GM19023 (cell line): ENCODE results near the gene UACA.
"Not testable (repeated sequence)": the region's sequence is repeated elsewhere in the genome, so short reads cannot be mapped to it uniquely, and the experiment has no call there.

ENCODE experiments used
- ATAC-seq: cut with Tn5 transposase; IDR thresholded peaks from one replicate; pipeline ENCODE4 v1.9.1; 2021; ENCODE audit warnings: mild to moderate bottlenecking, moderate library complexity; ENCODE audit not compliant: unreplicated experiment

UACA gene

DNA sequence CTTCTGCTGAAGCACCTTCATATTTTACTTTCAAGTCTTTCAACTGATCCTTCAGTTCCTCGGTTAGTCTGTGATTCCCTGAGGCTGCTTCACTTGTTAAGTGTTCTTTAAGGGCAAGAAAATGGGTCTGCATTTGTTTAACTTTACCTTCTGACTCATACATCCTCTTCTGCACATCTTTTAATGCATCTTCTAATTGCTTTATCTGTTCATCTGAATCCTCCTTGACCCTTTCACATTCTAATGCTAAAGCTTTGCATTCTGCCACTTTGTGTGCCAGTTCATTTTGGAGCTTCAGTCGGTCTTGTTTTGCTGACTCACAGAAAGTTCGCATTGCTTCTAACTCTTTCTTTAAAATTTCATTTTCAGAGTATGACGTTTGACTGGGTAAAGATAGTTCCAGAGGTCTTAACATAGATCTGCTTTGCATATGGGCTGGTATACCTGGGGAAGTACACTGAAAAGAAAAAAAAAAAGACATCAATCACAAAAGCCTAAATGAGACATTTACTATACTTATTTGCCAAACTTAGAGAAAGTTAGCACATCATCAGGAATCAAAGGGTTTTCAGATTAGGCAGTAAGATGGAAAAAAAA is 94.3 kb downstream of the UACA start:
- peak; percentile 58 for ATAC-seq

DNA sequence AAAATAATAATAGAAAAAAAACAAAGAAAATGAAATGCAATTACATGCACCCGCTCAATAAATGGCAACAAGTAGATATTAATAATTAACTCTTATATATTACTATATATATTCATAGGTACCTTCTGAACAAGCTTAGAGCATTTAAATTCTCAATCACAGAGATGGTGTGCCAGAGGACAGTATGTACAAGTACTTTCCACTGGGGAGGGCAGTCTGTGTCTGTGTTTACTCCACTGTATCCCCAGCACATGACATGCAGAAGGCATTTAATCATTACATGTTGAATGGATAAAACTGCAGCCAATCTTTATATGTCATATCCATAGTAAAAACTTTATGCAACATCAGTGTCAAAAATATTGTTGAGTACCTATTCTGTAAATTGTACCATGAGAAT is 97.8 kb downstream of the UACA start:
- ATAC-seq, result no peak

DNA sequence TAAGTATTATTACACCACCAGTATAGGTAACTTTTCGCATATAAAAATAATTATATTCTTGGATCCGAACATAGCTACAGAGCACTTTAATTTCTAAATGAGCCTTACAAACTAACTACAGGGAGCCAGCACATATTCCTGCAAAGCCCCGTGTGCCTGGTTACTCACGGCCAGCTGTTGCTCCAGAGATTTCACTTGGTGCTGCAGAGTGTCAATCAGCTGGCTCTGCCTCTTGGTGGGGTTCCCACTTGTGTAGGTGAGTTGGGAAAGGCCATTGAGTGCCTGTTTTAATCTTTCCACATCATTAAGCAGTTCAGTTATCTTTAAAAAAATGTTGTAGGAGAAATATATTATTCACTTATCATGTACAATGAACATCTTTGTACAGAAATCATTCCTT is 98.9 kb downstream of the UACA start:
- no peak for ATAC-seq

DNA sequence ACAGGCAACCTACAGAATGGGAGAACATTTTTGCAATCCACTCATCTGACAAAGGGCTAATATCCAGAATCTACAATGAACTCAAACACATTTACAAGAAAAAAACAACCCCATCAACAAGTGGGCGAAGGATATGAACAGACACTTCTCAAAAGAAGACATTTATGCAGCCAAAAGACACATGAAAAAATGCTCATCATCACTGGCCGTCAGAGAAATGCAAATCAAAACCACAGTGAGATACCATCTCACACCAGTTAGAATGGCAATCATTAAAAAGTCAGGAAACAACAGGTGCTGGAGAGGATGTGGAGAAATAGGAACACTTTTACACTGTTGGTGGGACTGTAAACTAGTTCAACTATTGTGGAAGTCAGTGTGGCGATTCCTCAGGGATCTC is 100.3 kb downstream of the UACA start:
- not testable (repeated sequence) for ATAC-seq

DNA sequence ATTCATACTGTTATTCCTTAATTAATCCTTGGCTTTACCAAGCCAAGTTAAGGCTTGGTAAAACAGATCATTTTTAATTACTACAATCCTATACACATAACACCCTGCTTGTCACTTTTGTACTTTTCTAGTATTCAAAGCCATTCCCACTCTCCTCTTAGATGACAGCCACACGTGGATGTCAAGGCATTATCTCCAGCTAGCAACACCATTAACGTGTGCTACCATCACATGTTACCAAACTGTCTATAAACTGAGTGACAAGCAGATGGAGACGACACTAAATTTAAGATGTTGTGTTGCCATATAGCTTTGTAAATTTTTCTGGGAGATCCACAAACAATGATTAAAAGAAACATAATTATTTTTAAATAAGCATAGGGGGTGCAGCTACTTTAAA is 103.7 kb downstream of the UACA start:
- no peak for ATAC-seq

DNA sequence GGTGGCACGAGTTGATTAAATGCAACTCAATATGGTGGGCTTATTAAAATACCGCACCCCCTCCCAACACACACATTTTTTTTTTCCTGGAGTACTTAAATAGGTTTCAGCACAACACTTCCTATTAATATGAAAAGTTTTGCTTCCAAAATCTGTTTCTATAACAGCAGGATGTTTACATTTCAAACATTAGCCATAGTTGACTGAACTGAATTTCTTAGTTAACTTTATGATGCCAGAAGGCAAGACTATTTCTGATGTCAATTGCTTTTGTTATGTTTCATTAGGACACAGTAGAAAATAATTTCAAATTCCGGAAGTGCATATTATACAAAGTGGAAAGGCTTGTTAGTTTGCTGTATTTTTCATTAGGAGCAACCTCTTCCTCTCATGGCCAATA is 104.7 kb downstream of the UACA start:
- no peak for ATAC-seq

DNA sequence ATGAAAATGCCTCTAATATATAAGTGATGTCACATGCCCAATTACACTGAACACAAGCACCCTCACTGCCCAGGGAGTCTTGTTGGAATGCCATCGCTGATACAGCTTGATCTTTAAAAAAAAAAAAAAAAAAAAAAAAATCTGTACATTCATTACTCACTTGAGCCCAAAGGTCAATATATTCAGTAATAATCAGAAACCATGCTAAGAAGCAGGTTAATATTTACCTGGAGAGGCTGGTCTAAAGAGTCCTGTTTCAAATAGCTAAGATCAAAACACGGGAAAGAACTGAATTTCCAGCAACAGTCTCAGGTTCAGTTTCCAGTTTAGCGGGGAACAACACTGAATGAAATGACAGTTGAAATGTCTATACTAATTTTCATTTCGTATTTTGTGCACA is 109.9 kb downstream of the UACA start:
- no peak for ATAC-seq

DNA sequence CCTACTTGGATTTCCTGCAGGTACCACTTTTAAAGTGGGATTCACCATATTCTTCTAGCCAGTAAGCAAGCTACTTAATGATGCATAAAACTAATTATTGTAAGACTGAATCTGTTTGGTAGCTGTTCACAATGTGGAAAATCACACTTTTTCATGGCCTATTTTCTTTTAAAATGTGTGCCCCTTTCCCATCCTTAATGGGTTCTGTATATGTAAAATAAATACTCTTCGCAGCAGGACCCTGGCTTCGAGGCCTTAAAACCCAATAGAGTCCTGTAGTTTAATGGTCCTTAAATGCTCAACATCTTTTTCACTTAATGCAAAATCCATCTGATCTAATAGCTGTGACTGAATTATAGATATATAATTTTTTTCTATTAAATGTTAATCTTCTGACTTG is 111.0 kb downstream of the UACA start:
- ATAC-seq, result no peak

DNA sequence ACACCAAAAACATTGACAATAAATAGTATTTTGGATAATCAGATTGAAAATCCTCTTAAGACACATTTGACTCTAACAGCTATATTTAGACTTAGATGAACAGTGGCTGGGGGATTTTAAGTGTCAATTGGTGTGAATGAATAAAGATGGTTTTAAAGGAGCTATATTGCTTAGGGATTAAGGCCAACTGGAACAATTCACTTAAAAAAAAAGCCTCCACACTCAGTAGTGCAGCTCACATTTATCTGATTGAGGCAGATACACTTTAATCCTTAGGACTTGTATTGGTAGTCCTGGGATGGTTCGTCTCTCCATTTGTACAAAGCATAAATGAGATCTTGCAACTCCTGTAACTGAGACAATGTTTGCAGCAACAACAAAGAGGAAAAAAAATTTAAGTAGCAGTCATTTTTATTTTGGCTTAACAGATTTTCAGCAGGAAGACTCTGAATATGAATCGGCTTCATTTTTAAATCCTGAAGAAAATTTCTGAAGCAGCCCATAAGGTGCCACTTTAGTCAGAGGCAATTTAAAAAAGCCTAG is 112.0 kb downstream of the UACA start:
- ATAC-seq, result no peak

DNA sequence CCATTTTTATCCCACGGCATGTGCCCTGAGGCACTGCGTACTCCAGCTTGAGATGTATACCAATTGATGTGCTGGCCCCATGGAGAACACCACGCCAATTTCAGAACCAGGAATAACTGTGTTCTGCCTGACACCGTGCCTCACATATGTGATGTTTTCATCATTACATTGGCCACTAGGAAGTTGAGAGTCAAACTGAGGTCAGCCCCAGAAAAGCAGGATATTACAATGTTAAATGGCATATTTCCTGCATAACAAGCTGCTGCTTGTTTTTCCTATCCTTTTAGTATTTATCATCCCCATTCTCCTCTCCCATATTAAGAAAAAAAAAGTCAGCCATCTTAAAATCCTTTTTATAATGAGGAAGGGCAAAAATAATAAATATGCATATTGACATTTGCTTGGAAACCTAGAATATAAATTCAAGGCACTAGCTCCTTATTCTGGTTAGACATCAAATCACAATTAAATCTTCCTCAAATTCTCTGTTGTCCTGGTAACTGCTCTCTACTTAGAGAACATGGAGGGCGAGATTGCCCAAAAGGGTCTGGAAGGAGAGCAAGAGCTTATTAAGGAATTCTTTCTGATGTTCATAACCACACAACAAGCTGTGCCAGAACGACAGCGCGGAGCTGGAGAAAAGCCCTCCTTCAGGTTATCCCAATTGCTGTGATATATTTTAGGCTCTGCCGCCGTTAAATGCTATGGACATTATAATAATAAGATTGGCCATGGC is 112.6 kb downstream of the UACA start:
- no peak for ATAC-seq

DNA sequence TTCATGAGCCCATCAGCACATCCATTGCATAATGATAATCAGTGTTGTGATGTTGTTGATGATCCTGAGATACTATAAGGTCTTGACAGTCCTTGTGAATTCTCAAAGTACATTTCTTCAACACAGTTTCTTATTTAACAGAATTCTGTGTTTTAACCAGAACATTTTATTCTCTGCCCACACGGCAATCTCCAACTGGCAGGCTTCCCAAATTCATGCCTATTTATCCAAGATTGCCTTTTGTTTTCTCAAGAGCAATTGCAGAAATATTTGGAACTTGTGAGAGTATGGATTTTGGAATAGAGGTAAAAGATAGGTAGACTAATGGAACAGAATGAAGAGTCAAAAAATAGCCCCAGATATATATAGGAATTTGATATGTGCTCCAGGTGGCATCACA is 116.0 kb downstream of the UACA start:
- ATAC-seq, result no peak

DNA sequence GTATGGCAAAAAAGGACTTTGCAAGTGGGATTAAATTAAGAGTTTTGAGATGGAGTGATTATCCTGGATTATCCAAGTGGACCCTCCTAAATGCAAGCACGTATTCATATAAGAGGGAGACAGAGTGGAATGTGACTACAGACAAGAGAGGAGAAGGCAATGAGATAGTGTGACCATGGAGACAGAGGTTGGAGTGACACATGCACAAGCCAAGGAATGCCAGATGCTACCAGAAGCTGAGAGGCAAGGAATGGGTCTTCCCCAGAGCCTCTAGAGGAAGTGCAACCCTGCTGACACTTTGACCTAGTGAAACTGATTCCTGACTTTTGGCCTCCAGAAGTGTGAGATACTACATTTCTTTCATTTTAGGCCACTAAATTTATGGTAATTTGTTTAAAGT is 117.2 kb downstream of the UACA start:
- no peak for ATAC-seq

DNA sequence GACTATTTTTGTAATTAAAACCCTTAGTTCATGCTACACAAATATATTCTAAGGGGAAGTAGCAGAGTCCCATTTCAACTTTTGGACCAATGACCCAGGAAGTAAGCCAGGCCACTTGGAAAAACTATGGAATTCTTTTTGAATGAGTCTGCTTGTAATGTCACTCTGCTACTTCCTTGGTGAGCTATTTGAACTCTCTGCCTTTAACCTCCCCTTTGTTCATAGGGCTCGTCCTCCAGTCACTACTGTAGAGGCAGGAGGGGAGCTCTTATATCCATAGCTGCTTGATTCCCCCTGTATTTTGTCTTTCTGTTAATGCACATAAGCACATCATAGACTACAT is 119.6 kb downstream of the UACA start:
- ATAC-seq, result no peak

DNA sequence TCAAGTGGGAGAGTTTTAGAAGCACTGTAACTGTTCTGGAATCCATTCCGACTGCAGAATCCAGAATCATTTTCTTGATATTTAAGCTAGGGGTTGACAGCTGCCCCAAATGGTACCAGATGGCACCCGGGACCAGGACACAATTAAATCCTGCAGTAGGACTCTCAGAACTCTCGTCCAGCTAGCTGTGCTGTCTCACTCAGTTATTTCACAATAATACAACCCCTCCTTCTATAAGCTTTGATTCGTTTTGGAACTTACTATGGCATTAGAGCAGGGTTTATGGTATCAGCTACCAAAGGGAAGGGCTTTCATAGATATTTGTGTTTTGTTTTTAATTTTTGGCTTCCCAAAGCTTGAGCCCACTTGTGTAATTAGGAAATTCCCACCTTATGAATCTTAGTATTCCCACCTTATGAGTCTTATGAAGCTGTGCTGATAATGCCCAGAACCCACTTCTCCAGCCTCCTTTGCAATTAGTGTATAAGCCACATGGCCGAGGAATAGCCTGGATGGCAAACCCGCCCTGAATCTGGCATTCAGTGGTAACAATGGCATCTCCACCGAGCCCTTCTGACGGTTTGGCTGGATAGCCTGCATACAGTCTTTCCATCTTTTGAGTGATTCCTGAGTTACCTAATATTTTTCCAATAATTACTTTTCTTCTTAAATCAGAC is 120.1 kb downstream of the UACA start:
- no peak for ATAC-seq

DNA sequence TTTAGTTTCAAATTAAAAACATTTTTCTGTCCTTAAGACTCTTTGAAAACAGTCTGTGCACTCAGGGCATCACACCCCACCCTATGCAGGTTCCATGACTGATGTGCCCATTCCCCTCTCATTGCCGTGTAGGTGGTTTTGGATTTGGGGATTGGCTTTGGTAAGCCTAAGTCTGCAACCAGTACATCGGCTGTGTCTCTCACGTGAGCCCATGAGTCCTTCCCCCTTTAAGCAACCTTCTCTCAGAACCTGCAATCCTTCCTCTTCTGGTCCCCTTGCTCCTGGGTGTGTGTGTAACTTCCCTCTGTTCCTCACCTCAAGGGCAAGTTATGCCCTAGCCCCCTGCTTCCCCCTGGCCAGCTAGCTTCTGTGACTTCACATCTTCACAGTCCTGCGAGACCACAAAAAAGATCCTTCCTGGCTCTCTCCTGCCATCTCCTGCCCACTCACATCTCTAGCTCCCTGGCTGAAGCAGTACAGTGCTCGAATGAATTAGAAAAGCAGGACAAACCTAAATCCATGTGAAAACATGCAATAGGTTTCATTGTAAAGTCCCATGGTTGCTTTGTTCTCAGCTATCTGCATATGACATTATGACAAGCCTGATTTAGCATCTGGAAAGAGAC is 126.7 kb downstream of the UACA start:
- ATAC-seq, result no peak

DNA sequence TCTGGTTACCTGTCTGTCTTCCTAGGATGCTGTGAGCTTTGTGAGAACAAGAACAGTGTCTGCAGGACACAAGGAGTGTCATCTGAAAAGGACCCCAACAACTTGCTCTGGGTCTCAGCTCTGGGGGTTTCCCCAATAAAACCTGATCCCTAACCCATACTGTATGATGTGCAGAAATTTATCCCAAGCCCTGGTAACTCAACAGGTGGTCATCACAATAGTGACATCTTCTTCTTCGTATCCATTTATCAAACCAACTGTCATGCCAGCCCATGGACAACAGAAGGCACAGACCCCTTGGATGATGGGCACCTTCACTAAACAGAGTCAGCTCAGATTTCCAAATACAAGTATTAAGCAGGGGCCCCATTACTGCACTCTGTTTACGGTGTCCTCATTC is 127.5 kb downstream of the UACA start:
- ATAC-seq, result no peak

DNA sequence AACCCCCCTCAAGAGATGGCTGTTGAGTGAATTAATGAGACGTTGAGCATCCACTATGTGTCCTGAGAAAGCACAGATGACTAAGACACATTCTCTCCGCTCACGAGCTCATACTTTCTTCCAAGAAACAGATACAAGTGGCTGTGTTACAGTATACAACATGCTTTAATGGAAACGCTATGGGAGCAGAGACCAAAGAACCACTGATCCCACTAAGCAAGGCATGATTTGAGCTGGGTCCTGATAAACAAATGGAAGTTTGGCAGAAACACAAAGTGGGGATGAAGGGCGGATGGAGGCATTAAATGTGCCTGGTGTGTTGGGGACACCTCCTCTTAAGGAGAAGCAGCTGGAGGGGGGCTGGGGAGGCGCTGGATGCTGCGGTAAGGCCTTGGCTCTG is 129.4 kb downstream of the UACA start:
- no peak for ATAC-seq

DNA sequence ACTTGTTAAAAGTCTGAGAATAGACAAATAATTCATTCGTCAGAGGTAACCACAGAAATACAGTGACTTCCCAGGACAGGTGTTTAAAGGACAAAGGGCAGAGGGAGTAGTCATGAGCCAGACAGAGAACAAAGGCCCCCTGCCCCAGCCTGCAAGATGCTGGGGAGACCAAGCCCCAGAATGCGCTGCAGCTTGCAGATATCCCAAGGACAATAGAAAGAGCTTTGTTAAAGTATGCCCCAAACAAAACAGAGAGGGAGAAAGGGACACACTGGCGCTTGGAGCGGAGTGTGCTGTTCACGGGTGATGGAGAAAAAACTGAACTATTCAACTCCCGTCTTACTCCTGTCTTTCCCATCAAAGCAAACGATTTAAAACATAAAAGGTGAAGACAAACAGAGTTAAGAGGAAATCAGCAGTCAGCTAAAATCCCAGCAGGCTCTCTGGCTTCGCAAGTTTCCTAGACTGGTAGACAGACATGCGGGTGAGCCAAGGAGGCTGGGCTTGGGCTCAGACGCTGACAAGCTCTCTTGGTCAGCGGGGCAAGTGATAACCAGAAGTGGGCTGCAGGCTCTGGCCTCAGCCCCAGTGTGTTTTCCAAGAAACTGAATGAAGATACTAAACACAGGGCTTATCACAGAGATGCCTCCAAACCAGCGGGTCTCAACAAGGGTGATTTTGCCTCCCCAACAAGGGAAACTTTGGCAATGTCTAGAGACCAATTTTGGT is 130.1 kb downstream of the UACA start:
- no peak for ATAC-seq

DNA sequence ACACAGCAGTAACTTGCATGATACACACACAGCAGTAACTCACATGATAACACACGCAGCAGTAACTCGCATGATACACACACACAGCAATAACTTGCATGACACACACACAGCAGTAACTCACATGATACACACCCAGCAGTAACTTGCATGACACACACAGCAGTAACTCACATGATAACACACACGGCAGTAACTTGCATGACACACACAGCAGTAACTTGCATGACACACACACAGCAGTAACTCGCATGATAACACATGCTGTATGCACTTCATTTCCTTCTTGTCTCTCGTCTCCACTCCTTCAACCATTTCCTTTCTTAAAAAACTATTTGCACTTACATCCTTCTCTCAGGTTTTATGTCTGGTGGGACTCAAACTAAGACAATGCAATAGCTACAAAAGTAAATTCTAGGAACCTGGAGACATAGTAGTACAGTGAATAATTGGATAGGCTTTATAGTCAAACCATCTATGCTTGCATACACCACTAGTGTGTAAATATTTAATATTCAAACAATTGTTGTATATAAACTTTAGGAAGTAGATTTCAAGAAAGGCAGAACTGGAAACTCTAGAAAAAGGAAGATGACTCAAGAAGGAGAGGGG is 130.8 kb downstream of the UACA start:
- ATAC-seq, result no peak

DNA sequence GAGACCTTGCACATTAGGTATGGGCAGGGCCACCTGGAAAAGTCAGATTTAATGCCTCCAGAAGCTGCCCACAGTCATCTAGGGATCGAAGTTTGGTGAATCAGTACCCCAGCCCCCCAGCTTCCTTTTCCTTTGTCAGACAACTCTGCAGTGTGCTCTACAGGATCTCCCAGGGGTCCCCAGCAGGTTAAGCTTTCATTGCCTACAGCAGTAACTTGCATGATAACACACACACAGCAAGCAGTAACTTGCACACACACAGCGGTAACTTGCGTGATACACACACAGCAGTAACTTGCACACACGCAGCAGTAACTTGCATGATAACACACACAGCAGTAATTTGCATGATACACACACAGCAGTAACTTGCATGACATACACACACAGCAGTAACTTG is 131.3 kb downstream of the UACA start:
- ATAC-seq, result no peak
